Measurements from ENCODE around the gene ZNF546.

DNA sequence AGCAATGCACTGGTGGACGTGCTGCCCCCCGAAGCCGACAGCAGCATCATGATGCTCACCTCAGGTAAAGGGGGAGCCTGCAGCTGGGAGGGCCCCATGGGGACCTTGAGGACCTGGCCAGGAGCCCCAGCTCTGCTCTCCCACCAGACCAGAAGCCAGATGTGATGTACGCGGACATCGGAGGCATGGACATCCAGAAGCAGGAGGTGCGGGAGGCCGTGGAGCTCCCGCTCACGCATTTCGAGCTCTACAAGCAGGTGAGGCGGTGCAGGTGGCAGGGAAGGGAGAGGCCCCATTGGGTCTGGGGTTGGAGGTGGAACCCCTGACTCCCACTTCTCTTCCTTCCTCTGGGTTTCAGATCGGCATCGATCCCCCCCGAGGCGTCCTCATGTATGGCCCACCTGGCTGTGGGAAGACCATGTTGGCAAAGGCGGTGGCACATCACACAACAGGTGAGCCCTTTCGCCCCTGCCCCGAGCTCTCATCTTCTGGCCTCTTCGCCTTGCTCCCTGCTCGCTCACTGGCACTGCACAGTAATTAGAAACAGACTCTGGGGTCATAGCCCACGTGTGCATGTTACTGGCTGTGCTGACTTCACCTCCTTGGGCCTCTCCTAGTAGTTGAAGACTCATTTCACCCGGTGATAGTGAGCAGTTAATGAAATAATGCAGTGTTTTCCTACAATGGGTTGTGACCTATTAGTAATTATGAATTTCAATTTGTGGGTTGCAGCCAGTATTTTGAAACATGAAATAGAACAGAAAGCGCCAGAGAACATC lies 22.3 kb upstream of the ZNF546 start:
- TF ChIP-seq, protein P1, sequence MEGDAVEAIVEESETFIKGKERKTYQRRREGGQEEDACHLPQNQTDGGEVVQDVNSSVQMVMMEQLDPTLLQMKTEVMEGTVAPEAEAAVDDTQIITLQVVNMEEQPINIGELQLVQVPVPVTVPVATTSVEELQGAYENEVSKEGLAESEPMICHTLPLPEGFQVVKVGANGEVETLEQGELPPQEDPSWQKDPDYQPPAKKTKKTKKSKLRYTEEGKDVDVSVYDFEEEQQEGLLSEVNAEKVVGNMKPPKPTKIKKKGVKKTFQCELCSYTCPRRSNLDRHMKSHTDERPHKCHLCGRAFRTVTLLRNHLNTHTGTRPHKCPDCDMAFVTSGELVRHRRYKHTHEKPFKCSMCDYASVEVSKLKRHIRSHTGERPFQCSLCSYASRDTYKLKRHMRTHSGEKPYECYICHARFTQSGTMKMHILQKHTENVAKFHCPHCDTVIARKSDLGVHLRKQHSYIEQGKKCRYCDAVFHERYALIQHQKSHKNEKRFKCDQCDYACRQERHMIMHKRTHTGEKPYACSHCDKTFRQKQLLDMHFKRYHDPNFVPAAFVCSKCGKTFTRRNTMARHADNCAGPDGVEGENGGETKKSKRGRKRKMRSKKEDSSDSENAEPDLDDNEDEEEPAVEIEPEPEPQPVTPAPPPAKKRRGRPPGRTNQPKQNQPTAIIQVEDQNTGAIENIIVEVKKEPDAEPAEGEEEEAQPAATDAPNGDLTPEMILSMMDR (IDR thresholded peaks at IDR 0.05): no peak
- TF ChIP-seq EP300 (IDR thresholded peaks at IDR 0.05) (no peak), POLR2A (IDR thresholded peaks at IDR 0.05) (no peak)

Measured in tibial nerve (tissue), 4 donors.